CD4-positive, alpha-beta T cell treated with Interleukin-4 for 4 hours (primary cell): ENCODE results near the gene ADAM8.

Experiments used
- DNase-seq: peaks from one replicate; pipeline ENCODE4 v3.0.0-alpha.2; 2020

The ADAM8 gene

DNA sequence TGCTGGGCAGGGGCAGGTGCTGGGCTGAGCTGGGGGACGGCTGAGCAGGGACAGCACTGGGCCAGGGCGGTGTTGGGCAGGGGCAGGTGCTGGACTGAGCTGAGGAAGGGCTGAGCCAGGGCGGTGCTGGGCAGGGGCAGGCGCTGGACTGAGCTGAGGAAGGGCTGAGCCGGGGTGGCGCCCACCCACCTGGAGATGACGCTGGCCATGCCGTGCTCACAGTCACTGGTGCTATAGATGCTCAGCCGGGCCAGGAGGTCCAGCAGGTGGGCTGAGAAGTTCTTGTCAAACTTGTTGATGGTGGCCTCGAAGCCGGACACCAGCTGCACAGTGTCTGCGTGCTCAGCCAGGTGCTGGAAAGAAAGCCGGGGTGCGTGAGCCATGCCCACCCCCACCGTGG lies 4.4 kb upstream of the ADAM8 start:
- DNase-seq, result no peak

DNA sequence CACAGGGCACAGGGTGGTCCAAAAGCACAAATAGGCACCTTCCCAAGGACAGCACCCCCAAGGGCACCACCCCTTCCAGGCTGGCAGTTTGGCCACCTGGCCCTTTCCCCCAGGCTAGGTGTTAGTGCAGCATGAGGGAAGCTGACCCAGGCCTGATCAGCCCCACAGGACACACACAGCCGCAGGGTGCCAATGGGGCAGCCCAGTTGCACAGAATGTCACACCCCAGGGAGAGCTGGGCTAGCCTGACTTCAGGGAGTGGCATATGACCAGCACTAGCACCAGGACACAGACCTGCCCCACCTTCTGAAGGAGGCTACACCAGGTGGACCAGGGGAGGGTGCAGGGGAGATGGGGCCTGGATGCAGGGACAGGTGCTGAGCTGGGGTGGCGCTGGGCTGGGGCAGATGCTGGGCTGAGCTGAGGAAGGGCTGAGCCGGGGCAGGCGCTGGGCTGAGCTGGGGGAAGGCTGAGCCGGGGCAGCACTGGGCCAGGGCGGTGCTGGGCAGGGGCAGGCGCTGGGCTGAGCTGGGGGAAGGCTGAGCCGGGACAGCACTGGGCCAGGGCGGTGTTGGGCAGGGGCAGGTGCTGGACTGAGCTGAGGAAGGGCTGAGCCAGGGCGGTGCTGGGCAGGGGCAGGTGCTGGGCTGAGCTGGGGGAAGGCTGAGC lies 3.9 kb upstream of the ADAM8 start:
- DNase-seq, result no peak

DNA sequence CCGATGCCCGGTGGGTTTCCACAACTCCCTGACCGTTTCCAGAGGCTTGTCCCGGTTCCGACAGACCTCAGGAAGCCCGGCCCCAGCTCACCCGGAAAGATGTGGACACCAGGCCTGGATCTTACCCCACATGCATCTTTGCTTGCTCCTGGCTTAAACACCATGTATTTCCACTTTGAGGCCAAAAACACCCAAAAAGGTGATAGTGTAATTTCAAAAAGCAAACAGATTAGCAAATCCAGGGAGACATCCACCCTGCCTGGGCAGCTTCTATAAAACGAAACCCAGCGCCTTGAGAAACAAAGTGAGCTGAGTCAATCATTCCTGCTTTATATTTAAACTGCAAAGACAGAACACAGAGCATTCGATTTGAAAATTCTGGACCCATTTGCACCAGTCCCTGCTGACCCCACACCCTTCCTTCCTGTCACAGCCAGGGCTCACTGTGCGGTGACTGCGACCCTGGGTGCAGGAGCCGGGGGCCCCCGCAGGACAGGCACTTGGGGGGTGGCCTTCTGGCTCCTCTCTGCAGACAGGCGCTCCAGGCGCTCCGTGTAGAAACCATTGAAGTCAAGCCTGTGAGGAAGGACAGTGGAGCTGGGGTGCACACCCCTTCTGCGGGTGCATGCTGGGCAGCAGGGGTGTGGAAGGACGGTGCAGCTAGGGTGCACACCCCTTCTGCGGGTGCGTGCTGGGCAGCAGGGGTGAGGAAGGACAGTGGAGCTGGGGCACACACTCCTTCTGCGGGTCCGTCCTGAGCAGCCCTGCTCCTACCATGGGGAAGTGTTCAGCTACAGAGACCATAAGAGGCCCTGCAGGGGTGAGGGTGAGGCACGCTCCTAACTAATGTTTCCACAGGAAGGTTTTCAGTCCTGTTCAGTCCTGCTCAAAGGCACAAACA lies 2.9 kb upstream of the ADAM8 start:
- DNase-seq, result no peak

DNA sequence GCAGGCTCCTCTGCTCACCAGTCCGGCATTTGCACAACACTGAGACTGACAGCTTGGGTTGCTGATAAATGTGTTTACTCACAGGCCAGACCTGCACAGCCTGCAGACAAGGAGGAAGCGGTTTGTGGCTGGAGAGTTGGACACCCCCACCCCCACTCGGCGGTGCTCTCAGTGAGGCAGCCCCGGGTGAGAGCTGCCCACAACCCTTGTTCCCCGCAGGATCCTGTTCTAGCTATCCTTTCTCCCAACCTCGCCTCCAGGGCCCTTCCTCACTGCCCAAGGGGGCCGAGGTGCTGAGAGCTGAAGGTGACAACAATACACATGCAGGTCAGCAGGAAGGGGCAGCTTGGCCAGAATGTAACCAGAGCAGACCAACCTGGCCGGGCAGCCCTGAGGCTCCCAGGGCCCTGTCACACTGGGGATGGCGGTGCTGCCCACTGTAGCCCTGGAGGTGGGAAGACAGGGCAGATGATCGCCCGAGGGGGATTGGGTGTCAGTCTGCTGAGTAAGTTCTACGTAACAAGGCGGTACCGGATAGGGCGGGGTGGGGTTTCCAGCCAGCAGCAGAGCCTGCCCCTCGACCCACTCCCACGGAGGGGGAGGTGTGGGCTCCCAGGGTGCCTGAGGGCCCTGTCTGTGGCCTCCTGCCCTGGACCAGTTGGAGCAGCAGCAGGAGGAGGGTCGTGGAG lies 2.1 kb upstream of the ADAM8 start:
- DNase-seq, result peak; percentile 83

DNA sequence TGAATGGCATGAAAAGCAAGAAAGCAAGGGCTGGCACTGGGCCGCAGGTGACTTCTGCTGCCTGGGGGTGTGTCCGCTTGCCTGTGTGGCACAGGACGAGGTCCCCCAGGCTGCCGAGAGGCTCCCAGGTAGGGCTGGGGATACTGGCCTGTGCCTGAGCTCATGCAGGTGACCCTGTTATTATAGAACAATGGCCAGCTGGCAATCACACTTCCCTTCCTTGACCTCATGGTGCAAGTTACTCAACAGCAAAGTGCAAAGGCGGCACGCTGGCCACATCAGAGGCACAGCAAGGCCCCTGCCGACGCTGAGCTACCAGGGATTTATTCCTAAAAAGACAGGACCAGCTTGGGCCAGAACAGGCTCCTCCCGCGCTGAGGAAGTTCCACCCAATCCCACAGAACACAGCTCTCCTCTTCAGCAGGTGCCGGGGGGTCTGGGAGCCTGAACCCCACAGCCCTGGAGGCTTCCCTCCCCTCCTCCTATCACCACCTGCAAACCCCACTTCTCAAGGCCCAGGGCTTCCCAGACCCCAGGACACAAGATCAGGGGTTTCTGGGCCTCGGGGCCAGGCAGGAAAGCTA lies 1.4 kb upstream of the ADAM8 start:
- DNase-seq, result no peak

DNA sequence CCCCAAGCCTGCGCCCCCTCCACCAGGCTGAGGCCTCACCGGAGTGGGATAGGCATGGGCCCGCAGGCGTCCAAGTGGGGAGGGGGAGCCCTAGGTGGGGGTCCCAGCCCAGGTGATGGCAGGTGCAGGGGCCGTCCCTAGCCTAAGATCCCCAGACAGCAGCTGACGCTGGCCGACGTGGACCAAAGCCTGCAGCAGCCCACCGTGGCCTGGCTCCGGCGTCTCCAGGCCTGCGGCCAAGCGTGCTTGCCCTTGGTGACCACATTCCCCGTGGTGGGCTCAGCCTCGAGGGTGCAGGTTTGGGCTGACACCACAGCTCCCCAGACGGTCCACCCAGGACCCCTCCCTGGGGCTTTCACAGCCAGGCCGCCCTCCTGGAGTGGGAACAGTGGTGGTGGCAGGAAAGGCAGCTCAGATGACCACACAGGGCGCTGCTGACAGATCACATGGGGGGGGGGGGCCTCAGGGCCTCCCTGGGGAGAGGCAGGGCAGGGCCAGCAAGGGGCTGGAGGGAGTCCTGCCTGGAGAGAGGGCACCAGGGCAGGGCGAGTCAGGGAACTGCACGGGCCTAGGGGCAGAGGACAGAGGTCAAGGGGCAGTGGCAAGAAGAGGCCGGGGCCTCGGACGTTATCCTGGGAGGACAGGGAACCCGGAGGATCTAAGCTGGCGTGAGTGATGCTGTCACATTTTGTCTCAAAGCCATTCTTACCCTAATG lies 767 bp upstream of the ADAM8 start:
- DNase-seq, result no peak

DNA sequence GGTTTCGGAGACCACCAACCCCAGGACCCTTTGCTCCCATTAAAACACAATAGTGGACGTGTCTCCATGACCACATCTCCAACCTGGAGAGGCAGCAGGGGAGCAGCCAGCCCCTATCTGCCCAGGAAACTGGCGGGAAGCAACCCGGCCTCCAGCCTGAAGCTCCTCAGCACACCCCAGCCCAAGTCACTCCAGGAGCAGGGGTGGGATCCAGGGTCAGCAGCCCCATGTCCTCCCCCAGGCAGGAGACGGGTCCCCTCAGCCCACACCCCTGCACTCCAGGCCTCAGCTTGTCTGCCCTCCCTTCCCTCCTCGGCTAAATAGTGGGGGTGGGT lies 601 bp downstream of the ADAM8 start:
- no peak for DNase-seq

DNA sequence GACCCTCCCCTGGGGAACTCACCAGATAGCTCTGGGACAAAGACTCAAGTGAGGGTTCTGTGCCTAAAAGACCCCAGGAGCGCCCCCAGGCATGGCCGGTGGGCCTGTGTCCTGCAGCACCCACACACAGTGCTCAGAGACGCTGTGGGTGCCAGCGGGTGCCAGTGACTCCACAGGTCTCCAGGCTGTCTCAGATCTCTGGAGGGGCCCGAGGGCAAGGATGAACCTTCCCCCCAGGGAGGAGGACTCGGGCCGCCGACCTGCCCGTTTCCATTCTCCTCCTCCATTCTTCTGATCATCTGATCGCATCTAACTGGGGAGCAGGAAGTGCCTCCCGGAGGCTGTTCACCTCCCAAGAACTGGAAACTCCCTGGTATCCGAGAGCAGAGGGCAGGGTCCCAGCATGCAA lies 980 bp downstream of the ADAM8 start:
- DNase-seq, result peak; percentile 42

DNA sequence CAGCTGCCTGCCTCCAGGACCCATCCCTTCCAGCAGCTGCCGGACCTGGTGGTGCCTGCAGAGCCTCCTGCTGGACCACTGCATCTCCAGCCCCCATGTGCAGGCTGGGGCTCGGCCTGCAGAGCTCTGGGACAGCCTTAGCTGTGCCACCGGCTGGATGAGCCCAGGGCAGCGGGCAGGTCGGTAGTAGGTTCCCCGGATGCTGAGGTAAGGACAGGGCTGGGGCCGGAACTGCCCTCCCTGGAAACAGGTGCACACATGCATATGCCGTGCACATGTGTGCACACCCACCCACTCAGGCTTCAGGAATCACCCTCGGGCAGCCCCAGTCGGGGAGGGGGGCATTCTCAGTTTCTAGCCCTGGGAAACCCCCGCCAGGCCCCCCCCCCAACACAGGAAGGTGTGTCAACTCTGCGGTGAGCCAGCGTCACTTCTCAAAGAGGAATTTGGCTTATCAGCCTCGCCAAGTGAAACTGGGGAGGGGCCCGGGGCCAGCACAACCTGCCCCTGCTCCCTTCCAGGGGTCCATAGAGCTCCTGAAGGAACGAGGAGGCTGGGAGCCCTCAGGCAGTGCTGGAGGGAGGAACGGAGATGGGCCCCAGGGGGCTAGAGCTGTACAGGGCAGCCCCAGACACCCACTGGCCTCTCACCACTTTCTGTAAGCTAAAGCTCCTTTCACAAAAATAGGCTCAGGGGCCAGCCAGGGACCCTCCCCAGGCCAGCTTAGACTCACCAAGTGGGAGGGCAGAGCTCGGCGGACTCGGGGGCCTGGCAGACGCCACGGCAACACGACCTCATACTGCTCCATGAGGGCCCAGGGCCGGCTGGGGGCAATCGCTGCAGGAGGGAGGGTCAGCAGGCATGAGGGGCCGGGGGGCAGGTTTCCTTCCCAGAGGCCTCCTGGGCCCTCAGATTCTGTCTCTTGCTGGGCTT lies 1.7 kb downstream of the ADAM8 start:
- DNase-seq, result peak; percentile 90

DNA sequence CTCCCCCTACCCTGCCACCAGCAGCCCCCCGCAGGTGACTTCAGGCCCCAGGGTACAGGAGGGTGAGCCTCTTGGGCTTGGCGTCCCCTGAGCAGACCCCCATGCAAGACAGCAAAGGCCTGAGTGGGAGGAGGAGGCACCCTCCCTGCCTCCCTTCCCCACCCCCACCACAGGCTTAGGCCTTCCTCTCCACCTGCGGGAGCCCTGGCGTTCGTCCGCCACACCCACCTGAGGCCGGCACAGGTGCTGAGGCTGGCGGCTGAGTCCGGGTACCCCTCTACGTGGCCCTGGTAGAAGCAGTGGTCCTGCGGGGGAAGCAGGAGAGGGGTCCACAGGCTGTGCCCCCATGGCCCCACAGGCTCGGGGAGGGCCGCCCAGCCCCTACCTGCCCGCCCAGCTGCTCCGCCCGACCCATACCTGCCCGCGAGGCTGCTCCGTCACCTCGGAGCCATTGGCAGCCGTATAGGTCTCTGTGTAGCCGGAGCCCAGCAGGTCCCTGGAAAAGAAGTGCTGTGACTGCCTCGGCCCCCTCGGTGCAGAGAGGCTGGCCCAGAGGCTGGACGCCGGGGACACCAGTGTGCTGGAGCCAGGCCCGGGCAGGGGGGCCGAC lies 3.0 kb downstream of the ADAM8 start:
- no peak for DNase-seq

DNA sequence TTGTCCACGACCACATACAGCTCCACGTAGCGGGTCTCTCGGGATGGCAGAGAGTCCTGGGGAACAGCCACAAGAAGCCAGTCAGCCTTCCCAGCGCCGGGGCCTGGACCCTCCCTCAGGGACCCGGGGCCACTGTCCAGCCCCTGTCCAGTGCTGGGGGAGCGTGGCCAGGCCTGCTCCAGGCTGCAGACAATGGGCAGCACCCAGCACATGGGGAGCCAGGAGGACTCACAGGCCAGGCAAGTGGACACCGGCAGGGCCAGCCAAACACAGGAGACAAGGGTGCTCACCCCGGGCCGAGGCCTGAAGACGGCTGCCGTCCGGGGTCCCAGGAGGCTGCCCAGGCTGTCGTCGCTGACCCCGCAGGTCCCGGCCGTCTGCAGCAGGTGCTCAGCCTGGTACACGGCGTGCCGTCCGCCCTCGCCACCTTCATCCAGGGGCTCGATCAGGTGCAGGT lies 3.7 kb downstream of the ADAM8 start:
- DNase-seq, result no peak

DNA sequence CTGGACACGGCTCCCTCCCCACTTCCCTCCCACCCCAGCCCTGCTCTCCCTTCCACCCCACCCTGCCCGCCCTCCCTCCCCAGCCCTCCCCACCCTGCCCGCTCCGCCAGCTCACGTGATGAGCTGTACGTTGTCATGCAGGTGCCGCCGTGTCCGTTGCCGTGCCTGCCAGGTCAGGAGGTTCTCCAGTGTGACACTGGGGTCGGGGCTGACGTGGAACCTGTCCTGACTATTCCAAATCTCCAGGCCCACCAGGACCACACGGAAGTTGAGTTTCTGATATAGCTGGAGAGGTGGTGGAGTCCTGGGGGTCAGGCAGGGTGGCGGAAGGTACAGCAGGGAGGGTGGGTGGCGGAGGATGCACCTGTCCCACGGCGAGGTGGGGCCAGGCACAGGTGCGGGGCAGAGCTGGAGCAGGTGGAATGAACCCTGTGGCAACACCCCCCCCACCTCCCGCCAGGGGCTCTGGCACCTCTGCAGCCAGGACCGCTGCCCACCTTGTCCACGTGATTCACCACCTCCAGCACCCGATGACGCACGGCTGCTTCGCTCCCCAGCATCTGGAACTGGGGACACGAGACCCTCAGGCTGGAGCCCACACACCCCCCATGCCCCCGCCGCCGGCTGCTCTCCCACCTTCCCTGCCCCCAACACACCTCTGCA lies 4.2 kb downstream of the ADAM8 start:
- no peak for DNase-seq

DNA sequence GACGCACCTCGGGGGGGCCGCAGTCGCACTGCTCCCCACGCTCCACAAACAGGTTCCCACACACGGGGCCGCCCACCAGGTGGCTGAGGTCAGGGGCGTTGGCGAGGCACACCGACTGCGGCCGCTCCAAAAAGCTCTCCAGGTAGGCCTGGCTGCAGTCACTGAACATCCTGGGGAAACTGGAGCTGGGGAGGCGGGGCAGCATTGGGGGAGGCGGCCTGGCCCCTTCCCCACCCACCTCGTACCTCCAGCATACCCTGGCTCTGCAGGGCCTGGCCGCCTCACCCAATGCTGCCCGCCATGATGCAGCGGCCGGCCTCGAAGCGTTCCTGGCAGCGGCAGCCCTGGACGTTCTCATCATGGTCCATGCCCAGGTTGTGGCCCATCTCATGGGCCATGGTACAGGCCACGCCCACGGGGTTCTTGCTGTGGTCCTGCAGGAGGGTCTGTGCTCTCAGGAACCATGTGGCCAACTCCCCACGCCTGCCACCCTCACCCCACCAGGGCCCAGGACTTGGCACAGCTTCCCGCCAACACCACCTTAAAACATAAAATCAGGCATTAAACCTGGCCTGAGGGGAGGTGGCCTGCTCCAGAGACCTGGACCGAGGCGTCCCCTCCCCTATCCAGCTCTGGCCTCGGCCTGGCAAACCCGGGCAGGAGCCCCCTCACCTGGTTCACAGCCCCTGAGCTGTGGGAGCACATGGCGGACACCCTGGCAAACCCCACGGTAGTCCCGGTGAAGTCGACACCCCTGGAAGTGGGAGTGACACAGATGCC lies 5.0 kb downstream of the ADAM8 start:
- DNase-seq, result no peak

DNA sequence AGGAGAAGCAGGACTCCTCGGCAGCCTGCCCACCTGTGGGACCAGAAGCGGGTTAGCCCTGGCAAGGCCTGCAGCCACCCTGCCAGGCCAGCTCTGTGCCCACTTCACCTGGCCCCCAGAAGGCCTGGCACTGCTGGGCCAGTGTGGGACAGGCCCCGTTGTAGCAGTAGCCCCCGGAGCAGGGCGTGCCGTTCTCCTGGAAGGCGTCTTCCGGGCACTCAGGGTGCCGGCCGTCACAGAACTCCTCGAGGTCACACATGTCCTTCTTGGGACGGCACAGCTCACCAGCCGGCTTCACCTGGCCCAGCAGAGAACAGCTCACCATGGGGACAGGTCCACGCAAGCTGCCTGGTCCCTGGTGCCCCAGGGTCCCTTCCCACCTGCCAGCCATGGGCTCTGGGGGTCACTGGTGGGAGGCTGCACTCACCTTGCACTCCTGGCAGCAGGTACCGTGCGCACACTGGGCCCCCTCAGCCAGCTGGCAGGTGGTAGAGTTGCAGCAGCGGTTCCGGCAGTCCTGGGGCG lies 5.8 kb downstream of the ADAM8 start:
- no peak for DNase-seq

DNA sequence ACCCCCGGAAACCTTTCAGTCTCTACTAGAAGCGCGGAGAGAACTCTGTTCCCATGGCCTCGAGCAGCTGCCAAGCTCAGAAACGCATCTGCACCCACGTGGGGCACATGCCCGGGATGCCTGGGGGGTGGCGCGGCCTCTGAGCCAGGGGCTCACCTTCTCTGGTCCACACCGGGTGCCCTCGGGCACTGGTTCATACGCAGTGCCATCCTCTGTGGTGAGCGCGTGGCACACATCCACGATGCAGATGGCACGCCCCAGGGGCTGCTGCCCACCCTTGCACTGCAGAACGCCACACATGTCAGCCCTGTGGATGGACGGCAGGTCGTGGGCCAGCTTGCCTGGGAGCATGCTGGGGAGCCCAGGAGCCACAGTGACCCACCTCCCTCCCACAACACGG lies 6.5 kb downstream of the ADAM8 start:
- no peak for DNase-seq

DNA sequence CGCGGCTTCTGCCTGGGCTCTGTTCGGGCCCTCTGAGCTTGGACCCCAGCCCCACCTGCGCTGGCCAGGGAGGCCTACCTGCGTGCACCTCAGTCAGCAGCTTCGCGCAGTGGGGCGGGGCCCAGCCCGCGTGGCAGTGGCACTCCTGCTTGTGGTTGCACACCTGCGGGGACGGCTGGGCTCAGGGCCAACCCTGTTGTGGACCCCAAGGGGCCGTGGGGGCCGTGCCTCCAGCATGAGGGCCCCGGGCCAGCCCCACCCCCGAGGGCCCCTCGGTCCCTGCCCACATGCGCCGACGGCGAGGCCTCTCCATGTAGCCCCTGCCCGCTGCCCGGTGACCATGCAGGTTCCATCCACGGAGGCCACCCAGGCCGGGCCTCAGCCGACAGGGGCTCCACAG lies 7.3 kb downstream of the ADAM8 start:
- no peak for DNase-seq

DNA sequence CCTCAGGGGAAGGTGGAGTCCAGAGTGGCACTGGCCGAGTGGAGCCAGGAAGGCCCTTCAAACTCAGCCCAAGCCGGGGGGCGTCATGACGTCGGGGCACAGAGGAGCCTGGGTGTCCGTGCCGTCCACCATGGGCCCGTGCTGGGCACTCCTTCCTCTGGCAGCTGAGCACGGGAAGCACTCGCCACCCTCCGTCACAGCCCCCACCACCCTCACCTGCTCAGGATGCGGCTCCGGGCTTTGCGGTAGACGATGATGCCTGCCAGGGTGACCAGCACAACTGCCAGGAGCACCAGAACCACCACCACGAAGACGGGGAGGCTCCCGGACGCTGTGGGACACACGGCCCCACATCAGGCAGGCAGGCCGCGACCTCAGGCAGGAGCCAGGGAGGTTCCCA lies 8.1 kb downstream of the ADAM8 start:
- no peak for DNase-seq

DNA sequence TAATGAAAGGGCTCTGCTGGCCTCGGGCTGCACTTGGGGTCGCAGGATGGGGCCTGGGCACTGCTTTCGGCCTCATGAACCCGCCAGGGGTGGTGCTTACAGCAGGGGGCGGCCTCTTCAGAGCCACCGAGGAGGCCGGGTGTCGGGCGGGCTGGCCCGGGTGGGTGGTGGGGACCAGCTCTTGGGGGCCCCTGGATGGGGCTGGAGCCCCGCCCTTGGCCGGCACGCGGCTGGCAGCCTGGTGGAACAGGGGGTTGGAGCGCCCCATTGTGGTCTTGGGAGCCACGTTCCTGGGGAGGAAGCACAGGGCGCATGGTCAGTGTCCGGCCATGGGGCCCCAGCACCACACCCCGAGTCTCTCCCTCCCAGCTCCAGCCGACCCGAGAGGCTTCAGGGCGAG lies 8.8 kb downstream of the ADAM8 start:
- no peak for DNase-seq

DNA sequence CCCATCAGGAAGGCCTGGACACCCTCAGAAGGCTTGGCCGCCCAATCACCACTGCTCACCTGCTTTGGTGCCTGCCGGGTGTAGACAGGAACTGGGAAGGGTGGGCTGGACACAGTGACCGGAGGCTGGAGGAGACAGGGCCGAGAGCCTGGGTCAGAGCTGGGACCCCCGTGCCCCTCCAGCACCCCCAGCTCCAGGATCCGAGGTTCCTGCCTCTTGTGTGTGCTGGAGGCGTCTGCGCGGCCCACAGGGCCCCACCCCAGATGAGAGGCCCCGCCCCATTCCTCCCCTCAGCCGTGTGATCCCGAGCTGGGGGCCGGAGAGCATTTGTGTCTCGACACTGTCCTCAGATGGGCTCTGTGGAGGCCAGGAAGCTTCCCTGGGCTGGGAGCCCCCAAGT lies 9.4 kb downstream of the ADAM8 start:
- no peak for DNase-seq
